ENCODE measurements around the gene GRAMD2B.

DNA sequence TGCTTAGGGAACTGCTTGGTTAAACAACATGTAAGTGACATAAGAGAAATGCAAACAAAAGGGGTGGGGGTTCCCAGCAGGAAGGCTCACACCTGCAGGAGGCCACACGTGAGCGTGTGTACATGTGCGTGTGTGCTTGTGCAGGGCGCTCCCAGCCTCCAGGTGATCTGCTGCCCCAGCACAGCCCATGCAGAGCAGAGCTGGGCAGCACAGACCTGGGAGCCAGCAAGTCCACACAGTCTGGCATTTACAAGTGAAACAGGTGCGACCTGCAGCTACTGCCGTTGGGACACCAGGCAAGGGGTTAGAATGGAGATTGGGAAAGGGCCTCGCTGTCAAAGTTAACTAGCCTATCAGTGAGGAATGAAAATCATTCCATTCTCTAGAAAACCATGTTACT lies 41.8 kb downstream of the GRAMD2B start:
- TF ChIP-seq EZH2 (IDR thresholded peaks at IDR 0.05; ENCODE audit: low read depth, low read length, severe bottlenecking), result no peak
- TF ChIP-seq, protein P1, sequence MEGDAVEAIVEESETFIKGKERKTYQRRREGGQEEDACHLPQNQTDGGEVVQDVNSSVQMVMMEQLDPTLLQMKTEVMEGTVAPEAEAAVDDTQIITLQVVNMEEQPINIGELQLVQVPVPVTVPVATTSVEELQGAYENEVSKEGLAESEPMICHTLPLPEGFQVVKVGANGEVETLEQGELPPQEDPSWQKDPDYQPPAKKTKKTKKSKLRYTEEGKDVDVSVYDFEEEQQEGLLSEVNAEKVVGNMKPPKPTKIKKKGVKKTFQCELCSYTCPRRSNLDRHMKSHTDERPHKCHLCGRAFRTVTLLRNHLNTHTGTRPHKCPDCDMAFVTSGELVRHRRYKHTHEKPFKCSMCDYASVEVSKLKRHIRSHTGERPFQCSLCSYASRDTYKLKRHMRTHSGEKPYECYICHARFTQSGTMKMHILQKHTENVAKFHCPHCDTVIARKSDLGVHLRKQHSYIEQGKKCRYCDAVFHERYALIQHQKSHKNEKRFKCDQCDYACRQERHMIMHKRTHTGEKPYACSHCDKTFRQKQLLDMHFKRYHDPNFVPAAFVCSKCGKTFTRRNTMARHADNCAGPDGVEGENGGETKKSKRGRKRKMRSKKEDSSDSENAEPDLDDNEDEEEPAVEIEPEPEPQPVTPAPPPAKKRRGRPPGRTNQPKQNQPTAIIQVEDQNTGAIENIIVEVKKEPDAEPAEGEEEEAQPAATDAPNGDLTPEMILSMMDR (IDR thresholded peaks at IDR 0.05; ENCODE audit: control extremely low read depth in 1 of 3, insufficient read depth in 1 of 3, low read depth in 1 of 3, low read length in 3 of 3), result no peak

Measured in H1 (cell line).